Measurements from ENCODE around the gene TNRC18. TPM values are rescaled to one million over a fixed set of nuclear protein-coding genes. Genes with fewer than 3 reads are reported as not detected.

The TNRC18 gene
- total and polyA plus RNA-seq, 2 of the 8 experiments (the other 6 are each of a cell fraction or from before 2014, with no cell fraction given) = 1.7 to 8.6 TPM

DNA sequence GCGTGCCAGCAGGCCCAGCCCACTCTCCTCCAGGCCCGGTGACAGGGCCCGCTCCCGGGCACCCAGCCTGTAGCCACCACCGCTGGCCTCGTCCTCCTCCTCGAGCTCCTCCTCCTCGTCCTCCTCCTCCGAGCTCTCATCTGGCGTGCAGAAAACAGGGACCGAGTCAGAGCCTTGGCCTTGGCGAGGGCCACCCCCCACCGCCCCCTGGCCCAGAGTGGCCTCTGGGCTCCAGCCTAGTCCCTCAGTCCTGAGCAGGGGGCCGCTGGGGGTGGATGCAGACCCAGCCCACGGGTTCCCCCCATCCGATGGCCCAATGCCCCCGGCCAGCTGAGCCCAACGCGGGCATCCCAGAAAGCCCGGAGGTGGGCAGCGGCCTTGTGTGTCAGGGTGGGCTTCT is 78.0 kb downstream of the TNRC18 start:
- no peak overlapping the region for H3K27ac ChIP-seq (ENCODE audit: low read depth, low read length)
- no peak overlapping the region for H3K23ac ChIP-seq (ENCODE audit: insufficient read length)
- no peak overlapping the region for H4K5ac ChIP-seq (ENCODE audit: insufficient read length, low read depth, low read length)
- no peak overlapping the region for H2AK5ac ChIP-seq (ENCODE audit: low read depth, low read length)
- no peak overlapping the region for H2BK12ac ChIP-seq (ENCODE audit: low read depth, low read length)
- no peaks in the 10 kb centered on the region for H3K36me3 ChIP-seq (ENCODE audit: control insufficient read depth in 2 of 4, insufficient read depth in 4 of 4, low read length in 3 of 4)
- no peak for DNase-seq (ENCODE audit: low read depth in 1 of 2, low spot score in 2 of 2)
- peaks cover 1% of the 10 kb centered on the region; the same call in 1 of the 2 replicates for H3K23me2 ChIP-seq (ENCODE audit: low read depth, low read length)
- no peak overlapping the region for H3K4me3 ChIP-seq (ENCODE audit: extremely low read depth in 1 of 4, insufficient read depth in 2 of 4, low read depth in 3 of 4, low read length in 4 of 4)
- H3K4ac ChIP-seq (replicated peaks; ENCODE audit: insufficient read length, low read depth, low read length) = no peak overlapping the region
- 84% methylated on average over 15 of the region's 21 CpGs; no CpG with 5 or more reads in 1 of the 2 experiments for WGBS, 2 experiments (ENCODE audit: extremely low coverage in 1 of 2, insufficient coverage in 1 of 2, insufficient read length in 1 of 2, insufficient replicate concordance in 2 of 2, low coverage in 1 of 2, low lambda C conversion rate in 2 of 2, missing lambda C conversion rate in 1 of 2)
- ChIA-PET POLR2A (ENCODE audit: partially characterized antibody) (interaction anchor here (2.4 kb wide), 1 partner anchor 10 kb away, joined by 6 read pairs; no protein-coding TSS in a partner anchor), CTCF (ENCODE audit: partially characterized antibody) (interaction anchor here (0.6 to 1.2 kb wide), 2 partner anchors 37 to 104 kb away, joined by 3 to 4 read pairs; no protein-coding TSS in a partner anchor)
- no peak overlapping the region for H2BK120ac ChIP-seq (replicated peaks; ENCODE audit: low read depth, low read length)
- H3K27me3 ChIP-seq (replicated peaks in 1 of 4; ENCODE audit: control insufficient read depth in 3 of 4, extremely low read depth in 1 of 4, insufficient read depth in 3 of 4, low read length in 3 of 4) = peaks cover 11 to 29% (median 27%) of the 10 kb centered on the region in 4 experiments
- no peak overlapping the region for H2BK15ac ChIP-seq (ENCODE audit: low read length)
- no peak for FAIRE-seq
- H3K4me1 ChIP-seq (replicated peaks in 1 of 4; ENCODE audit: control insufficient read depth in 3 of 4, insufficient read depth in 4 of 4, low read length in 3 of 4) = peaks cover 2 to 17% (median 10%) of the 10 kb centered on the region in 4 experiments
- H4K8ac ChIP-seq (ENCODE audit: extremely low read depth, insufficient read depth, low read length) = no peak overlapping the region; the same call in 1 of the 2 replicates
- H2BK5ac ChIP-seq (ENCODE audit: low read depth, low read length) = no peak overlapping the region
- peaks cover 0 to 6% of the 10 kb centered on the region in 2 experiments; a peak in 1 of 4 replicates for H3K9me3 ChIP-seq (ENCODE audit: insufficient read depth in 2 of 2, low read depth in 1 of 2, low read length in 1 of 2)
- H2BK20ac ChIP-seq (ENCODE audit: low read length) = no peak overlapping the region
- H3K56ac ChIP-seq (replicated peaks; ENCODE audit: insufficient read length, low read depth, low read length) = no peak overlapping the region
- H4K20me1 ChIP-seq (replicated peaks in 1 of 2; ENCODE audit: control insufficient read depth in 1 of 2, insufficient read depth in 2 of 2, low read length in 2 of 2) = peaks cover 3 to 5% of the 10 kb centered on the region in 2 experiments
- no peak overlapping the region for H4K91ac ChIP-seq (replicated peaks; ENCODE audit: insufficient read length, low read length)
- H3K4me2 ChIP-seq (ENCODE audit: insufficient read depth in 1 of 2, low read depth in 2 of 2, low read length in 2 of 2) = no peak overlapping the region
- H3K79me1 ChIP-seq (ENCODE audit: low read depth, low read length) = no peaks in the 10 kb centered on the region
- no peak overlapping the region for H2AFZ ChIP-seq (ENCODE audit: low read length)
- H3K18ac ChIP-seq (ENCODE audit: extremely low read depth, low read length) = no peak overlapping the region
- no peak overlapping the region for H3K14ac ChIP-seq (ENCODE audit: insufficient read length)
- no peaks in the 10 kb centered on the region for H3K79me2 ChIP-seq (ENCODE audit: control insufficient read depth in 1 of 2, insufficient read depth in 2 of 2, low read length in 2 of 2)
- no peak overlapping the region for H3K9ac ChIP-seq (replicated peaks in 1 of 4; ENCODE audit: extremely low read depth in 1 of 4, low read depth in 3 of 4, low read length in 3 of 4)
- TF ChIP-seq KDM1A (IDR thresholded peaks at IDR 0.05; ENCODE audit: borderline replicate concordance, low read length) (no peak), POLR2A (IDR thresholded peaks at IDR 0.05; ENCODE audit: control extremely low read depth in 1 of 2, low read depth in 2 of 2, low read length in 2 of 2) (no peak), GABPA (IDR thresholded peaks at IDR 0.05; ENCODE audit: borderline replicate concordance, insufficient read depth, low read length) (no peak)
- TF ChIP-seq, protein P1, sequence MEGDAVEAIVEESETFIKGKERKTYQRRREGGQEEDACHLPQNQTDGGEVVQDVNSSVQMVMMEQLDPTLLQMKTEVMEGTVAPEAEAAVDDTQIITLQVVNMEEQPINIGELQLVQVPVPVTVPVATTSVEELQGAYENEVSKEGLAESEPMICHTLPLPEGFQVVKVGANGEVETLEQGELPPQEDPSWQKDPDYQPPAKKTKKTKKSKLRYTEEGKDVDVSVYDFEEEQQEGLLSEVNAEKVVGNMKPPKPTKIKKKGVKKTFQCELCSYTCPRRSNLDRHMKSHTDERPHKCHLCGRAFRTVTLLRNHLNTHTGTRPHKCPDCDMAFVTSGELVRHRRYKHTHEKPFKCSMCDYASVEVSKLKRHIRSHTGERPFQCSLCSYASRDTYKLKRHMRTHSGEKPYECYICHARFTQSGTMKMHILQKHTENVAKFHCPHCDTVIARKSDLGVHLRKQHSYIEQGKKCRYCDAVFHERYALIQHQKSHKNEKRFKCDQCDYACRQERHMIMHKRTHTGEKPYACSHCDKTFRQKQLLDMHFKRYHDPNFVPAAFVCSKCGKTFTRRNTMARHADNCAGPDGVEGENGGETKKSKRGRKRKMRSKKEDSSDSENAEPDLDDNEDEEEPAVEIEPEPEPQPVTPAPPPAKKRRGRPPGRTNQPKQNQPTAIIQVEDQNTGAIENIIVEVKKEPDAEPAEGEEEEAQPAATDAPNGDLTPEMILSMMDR (IDR thresholded peaks at IDR 0.05; ENCODE audit: control extremely low read depth in 1 of 3, insufficient read depth in 1 of 3, low read depth in 1 of 3, low read length in 3 of 3) = no peak
